H1 (cell line): ENCODE data around the gene PPFIA2. TPM values are rescaled to one million over a fixed set of nuclear protein-coding genes. Genes with fewer than 3 reads are reported as not detected.

Experiments used
- CTCF ChIA-PET: fragments of 300-600 bp; sonication (Branson Sonifier 250); formaldehyde crosslinking; loops from one replicate; lab custom pipeline; 2021; ENCODE audit not compliant: partially characterized antibody; lab: Charles Lee
- POLR2A ChIA-PET: fragments of 300-600 bp; sonication (Branson Sonifier 250); formaldehyde crosslinking; loops from one replicate; lab custom pipeline; 2021; ENCODE audit warnings: inconsistent platforms; ENCODE audit not compliant: partially characterized antibody; lab: Charles Lee
- DNase-seq, 2 experiments: peaks; one replicate each; pipeline versions ENCODE4 v3.0.0 to v3.0.0-alpha.2; 2010 to 2022; ENCODE audit warnings: low spot score in 2 of 2, low read depth in 1 of 2, mixed read lengths in 1 of 2
- FAIRE-seq: peaks from 2 replicates; lab custom pipeline; 2011; peaks lifted over from hg19 to GRCh38; lab: Jason Lieb, UNC
- H2AFZ ChIP-seq: 2 replicates; pipeline ENCODE4 v1.8.1; 2012; ENCODE audit warnings: low read length, inconsistent platforms
- H2AK5ac ChIP-seq: 2 replicates; pipeline ENCODE4 v1.6.1; 2013; ENCODE audit warnings: low read depth, low read length
- H2BK120ac ChIP-seq: replicated peaks from 2 replicates; pipeline ENCODE3; 2013; ENCODE audit warnings: low read depth, low read length, inconsistent platforms
- H2BK12ac ChIP-seq: 2 replicates; pipeline ENCODE4 v1.6.1; 2013; ENCODE audit warnings: low read depth, low read length
- H2BK15ac ChIP-seq: 2 replicates; pipeline ENCODE4 v1.6.1; 2013; ENCODE audit warnings: low read length
- H2BK20ac ChIP-seq: 2 replicates; pipeline ENCODE4 v1.6.1; 2013; ENCODE audit warnings: low read length
- H2BK5ac ChIP-seq: 2 replicates; pipeline ENCODE4 v1.6.1; 2013; ENCODE audit warnings: low read depth, low read length
- H3K14ac ChIP-seq: 2 replicates; pipeline ENCODE4 v1.6.1; 2013; ENCODE audit warnings: inconsistent platforms; ENCODE audit not compliant: insufficient read length
- H3K18ac ChIP-seq: 2 replicates; pipeline ENCODE4 v1.6.1; 2013; ENCODE audit warnings: low read length; ENCODE audit errors: extremely low read depth
- H3K23ac ChIP-seq: 2 replicates; pipeline ENCODE4 v1.6.1; 2013; ENCODE audit warnings: inconsistent platforms; ENCODE audit not compliant: insufficient read length
- H3K23me2 ChIP-seq: 2 replicates; pipeline ENCODE4 v1.6.1; 2013; ENCODE audit warnings: low read depth, low read length
- H3K27ac ChIP-seq: 2 replicates; pipeline ENCODE4 v1.6.1; 2011; ENCODE audit warnings: low read depth, low read length, inconsistent platforms
- H3K27me3 ChIP-seq, 4 experiments: replicated peaks in 1 of 4; 1 replicate in 1 of 4; 2 replicates in 3 of 4; pipeline versions ENCODE4 v1.6.1 to v1.8.1; 2011 to 2013; ENCODE audit warnings: low read length in 3 of 4, mild to moderate bottlenecking in 3 of 4, inconsistent platforms in 2 of 4, mixed read lengths in 2 of 4, moderate library complexity in 1 of 4; ENCODE audit not compliant: control insufficient read depth in 3 of 4, insufficient read depth in 3 of 4; ENCODE audit errors: extremely low read depth in 1 of 4
- H3K36me3 ChIP-seq, 4 experiments: 2 replicates each; pipeline versions ENCODE4 v1.6.1 to v1.8.1; 2011 to 2013; ENCODE audit warnings: mild to moderate bottlenecking in 4 of 4, low read length in 3 of 4, moderate library complexity in 2 of 4, control low read depth in 1 of 4, inconsistent platforms in 1 of 4; ENCODE audit not compliant: insufficient read depth in 4 of 4, control insufficient read depth in 2 of 4
- H3K4ac ChIP-seq: replicated peaks from 2 replicates; pipeline ENCODE3; 2013; ENCODE audit warnings: low read length, low read depth, mixed read lengths, inconsistent platforms; ENCODE audit not compliant: insufficient read length
- H3K4me1 ChIP-seq, 4 experiments: replicated peaks in 1 of 4; 1 replicate in 1 of 4; 2 replicates in 3 of 4; pipeline versions ENCODE4 v1.6.1 to v1.8.1; 2011 to 2013; ENCODE audit warnings: low read length in 3 of 4, inconsistent platforms in 2 of 4, mixed read lengths in 1 of 4; ENCODE audit not compliant: insufficient read depth in 4 of 4, control insufficient read depth in 3 of 4
- H3K4me2 ChIP-seq, 2 experiments: 2 replicates each; pipeline versions ENCODE4 v1.6.1 to v1.8.1; 2011 to 2013; ENCODE audit warnings: low read depth in 2 of 2, low read length in 2 of 2, control low read depth in 1 of 2, inconsistent platforms in 1 of 2, mild to moderate bottlenecking in 1 of 2; ENCODE audit not compliant: insufficient read depth in 1 of 2
- H3K4me3 ChIP-seq, 4 experiments: fragments of 200-600, 300-600 bp in 1 of 4; sonication (generic), shearing (Covaris generic), sonication (Bioruptor Twin) in 1 of 4; 2 replicates each; pipeline versions ENCODE4 v1.5.1 to v1.8.1; 2011 to 2016; ENCODE audit warnings: low read length in 4 of 4, low read depth in 3 of 4, control low read depth in 2 of 4, inconsistent platforms in 2 of 4, mild to moderate bottlenecking in 2 of 4, mixed read lengths in 1 of 4, moderate library complexity in 1 of 4; ENCODE audit not compliant: insufficient read depth in 2 of 4; ENCODE audit errors: extremely low read depth in 1 of 4
- H3K56ac ChIP-seq: replicated peaks from 2 replicates; pipeline ENCODE3; 2013; ENCODE audit warnings: low read depth, mild to moderate bottlenecking, mixed read lengths, low read length, inconsistent platforms; ENCODE audit not compliant: insufficient read length
- H3K79me1 ChIP-seq: 2 replicates; pipeline ENCODE4 v1.6.1; 2013; ENCODE audit warnings: low read depth, low read length, control low read depth
- H3K79me2 ChIP-seq, 2 experiments: 2 replicates each; pipeline versions ENCODE4 v1.6.1 to v1.8.1; 2012 to 2013; ENCODE audit warnings: low read length in 2 of 2, mild to moderate bottlenecking in 2 of 2, inconsistent platforms in 1 of 2; ENCODE audit not compliant: insufficient read depth in 2 of 2, control insufficient read depth in 1 of 2
- H3K9ac ChIP-seq, 4 experiments: replicated peaks in 1 of 4; 1 replicate in 1 of 4; 2 replicates in 3 of 4; pipeline versions ENCODE4 v1.6.1 to v1.8.1; 2011 to 2013; ENCODE audit warnings: low read depth in 3 of 4, low read length in 3 of 4, control low read depth in 2 of 4, mild to moderate bottlenecking in 2 of 4, moderate library complexity in 2 of 4, inconsistent platforms in 1 of 4; ENCODE audit errors: extremely low read depth in 1 of 4
- H3K9me3 ChIP-seq, 2 experiments: 2 replicates each; pipeline versions ENCODE4 v1.6.1 to v1.8.1; 2012 to 2013; ENCODE audit warnings: mild to moderate bottlenecking in 2 of 2, moderate library complexity in 2 of 2, control low read depth in 1 of 2, inconsistent platforms in 1 of 2, low read depth in 1 of 2, low read length in 1 of 2, mixed read lengths in 1 of 2; ENCODE audit not compliant: insufficient read depth in 2 of 2
- H4K20me1 ChIP-seq, 2 experiments: replicated peaks in 1 of 2; 2 replicates each; pipeline versions ENCODE3 to v1.8.1; 2011 to 2013; ENCODE audit warnings: inconsistent platforms in 2 of 2, low read length in 2 of 2, mild to moderate bottlenecking in 1 of 2; ENCODE audit not compliant: insufficient read depth in 2 of 2, control insufficient read depth in 1 of 2
- H4K5ac ChIP-seq: 2 replicates; pipeline ENCODE4 v1.6.1; 2013; ENCODE audit warnings: low read length, low read depth, mixed read lengths, inconsistent platforms; ENCODE audit not compliant: insufficient read length
- H4K8ac ChIP-seq: 2 replicates; pipeline ENCODE4 v1.8.0; 2013; ENCODE audit warnings: mild to moderate bottlenecking, moderate library complexity, low read length, inconsistent platforms; ENCODE audit not compliant: insufficient read depth; ENCODE audit errors: extremely low read depth
- H4K91ac ChIP-seq: replicated peaks from 2 replicates; pipeline ENCODE3; 2013; ENCODE audit warnings: low read length, mixed read lengths, inconsistent platforms; ENCODE audit not compliant: insufficient read length
- EZH2 ChIP-seq: fragments of 200-600 bp; sonication (generic); IDR thresholded peaks from 2 replicates; pipeline ENCODE4 v1.7.1; 2012; ENCODE audit warnings: low read depth, mild to moderate bottlenecking, moderate library complexity, low read length, inconsistent platforms; ENCODE audit not compliant: severe bottlenecking
- GTF2F1 ChIP-seq: IDR thresholded peaks from 2 replicates; pipeline ENCODE4 v1.6.1; 2012; ENCODE audit warnings: low read depth, low read length, improper control_type of control experiment, borderline replicate concordance
- KDM5A ChIP-seq: fragments of 200-600 bp; IDR thresholded peaks from 2 replicates; pipeline ENCODE4 v1.7.1; 2012; ENCODE audit warnings: mild to moderate bottlenecking, low read length, inconsistent platforms, mixed read lengths
- MAX ChIP-seq: IDR thresholded peaks from 2 replicates; pipeline ENCODE4 v1.6.1; 2012; ENCODE audit warnings: inconsistent platforms
- POU5F1 ChIP-seq: IDR thresholded peaks from 2 replicates; pipeline ENCODE4 v1.6.1; 2011; ENCODE audit warnings: low read depth, mild to moderate bottlenecking, low read length, moderate library complexity
- RXRA ChIP-seq: IDR thresholded peaks from 2 replicates; pipeline ENCODE4 v1.6.1; 2011; ENCODE audit warnings: low read depth, mild to moderate bottlenecking, low read length, moderate library complexity; ENCODE audit not compliant: insufficient read depth
- TAF1 ChIP-seq: IDR thresholded peaks from 2 replicates; pipeline ENCODE4 v1.6.1; 2011; ENCODE audit warnings: mild to moderate bottlenecking, low read depth, low read length
- TBP ChIP-seq: IDR thresholded peaks from 2 replicates; pipeline ENCODE4 v1.6.1; 2011; ENCODE audit warnings: low read depth, low read length, improper control_type of control experiment
- WGBS, 2 experiments: shearing (Covaris generic) in 1 of 2; methylation state at CpG; one replicate each; pipeline versions ENCODE4 v1.1.6 to v1.1.7; 2013 to 2015; ENCODE audit warnings: low lambda C conversion rate in 2 of 2, mixed read lengths in 2 of 2, inconsistent platforms in 1 of 2, low coverage in 1 of 2, missing lambda C conversion rate in 1 of 2; ENCODE audit not compliant: insufficient replicate concordance in 2 of 2, insufficient coverage in 1 of 2, insufficient read length in 1 of 2; ENCODE audit errors: extremely low coverage in 1 of 2, missing lambda C conversion rate in 1 of 2; 5-methylcytosine and 5-hydroxymethylcytosine counted together
- long read RNA-seq, 2 experiments: library from RNA in 1 of 2; library from capped mRNA in 1 of 2; stranded (forward); transcript quantifications; one replicate each; pipeline ENCODE4 v2.0.0, GENCODE V29; 2021; ENCODE audit warnings: inconsistent platforms in 1 of 2
- polyA minus RNA-seq, 3 experiments: library from RNA; depleted of rRNA, polyadenylated mRNA; stranded (reverse); fragments of >200 nt; gene quantifications; 1 replicate in 2 of 3; 2 replicates in 1 of 3; pipeline ENCODE4 v1.2.3, GENCODE V29; 2011
- polyA plus RNA-seq, 7 experiments: library from polyadenylated mRNA; depleted of rRNA in 3 of 7; stranded (reverse) in 5 of 7; unstranded in 2 of 7; fragments of >200 nt in 5 of 7; fragments of 200-250 nt in 2 of 7; gene quantifications; 1 replicate in 5 of 7; 2 replicates in 1 of 7; 4 replicates in 1 of 7; pipeline versions ENCODE4 v1.2.1 to v1.2.3, GENCODE V29; 2011 to 2013; ENCODE audit warnings: missing spikeins in 2 of 7, mixed read lengths in 2 of 7
- total RNA-seq: library from RNA; stranded (reverse); fragmentation: NEBNext Ultra II Directional; extraction: Animal tissue kit (Norgen Biotek cat#: 25700); gene quantifications from 2 replicates; pipeline ENCODE4 v1.2.1, GENCODE V29; 2021

Gene PPFIA2
- 1.8 and 3.3 TPM in 2 replicates for total RNA-seq
- 0.72 and 1.2 TPM in 2 replicates for polyA plus RNA-seq (2011; rRNA removed)
- 0.80 TPM for polyA plus RNA-seq (2011; cell fraction: cytosol; rRNA removed)
- 2.6 TPM for polyA plus RNA-seq (2011; cell fraction: nucleus; rRNA removed)
- polyA plus RNA-seq (2012, experiment 1 of 2): 1.1 to 3.6 TPM (median 1.8 TPM) in 4 replicates
- not detected for polyA plus RNA-seq (2012, experiment 2 of 2)
- polyA plus RNA-seq (2013, experiment 1 of 2): 1.4 TPM
- polyA plus RNA-seq (2013, experiment 2 of 2): 0.40 TPM
- polyA minus RNA-seq (2011; rRNA and poly(A)+ RNA removed): 7.4 and 9.6 TPM in 2 replicates
- polyA minus RNA-seq (2011; cell fraction: cytosol; rRNA and poly(A)+ RNA removed): not detected
- polyA minus RNA-seq (2011; cell fraction: nucleus; rRNA and poly(A)+ RNA removed): 12.9 TPM
- long read RNA-seq, experiment 1: 0 reads
- long read RNA-seq, experiment 2: 0 reads

GRCh38 chr12:81759190-81760051, at the start of gene PPFIA2:
PPFIA2 (minus strand) TSS chr12:81759350.
- H3K4ac ChIP-seq: no peak within 1 kb of the TSS
- ChIA-PET CTCF (interaction anchor here (0.6 to 1.0 kb wide), 3 partner anchors 42 to 129 kb away, joined by 3 read pairs; no protein-coding TSS in a partner anchor), POLR2A (no interaction called here)
- no peak within 1 kb of the TSS; a peak in 1 of 7 replicates for H3K9ac ChIP-seq
- H3K23me2 ChIP-seq: peaks cover 12% of the 10 kb centered on the region; the same call in 1 of the 2 replicates
- no peak within 1 kb of the TSS for H2BK120ac ChIP-seq
- FAIRE-seq: no peak
- WGBS, 2 experiments: 13% methylated on average over 19 of the region's 34 CpGs; no CpG with 5 or more reads in 1 of the 2 experiments
- peak; percentile 29 to 60 for DNase-seq
- peaks cover 0 to 4% (median 2%) of the 10 kb centered on the region in 4 experiments; a peak in 3 of 7 replicates for H3K4me1 ChIP-seq
- H3K27me3 ChIP-seq: peaks cover 6 to 19% (median 16%) of the 10 kb centered on the region in 4 experiments
- H3K23ac ChIP-seq: no peak within 1 kb of the TSS
- no peak within 1 kb of the TSS for H3K14ac ChIP-seq
- peak within 1 kb of the TSS; percentile 75; the same call in 1 of the 2 replicates for H2BK12ac ChIP-seq
- no peak within 1 kb of the TSS for H2AK5ac ChIP-seq
- H3K79me2 ChIP-seq: no peaks in the 10 kb centered on the region
- H4K8ac ChIP-seq: no peak within 1 kb of the TSS
- H3K36me3 ChIP-seq: no peaks in the 10 kb centered on the region
- H3K4me2 ChIP-seq: peak within 1 kb of the TSS; percentile 86 to 92
- H4K5ac ChIP-seq: no peak within 1 kb of the TSS
- peak within 1 kb of the TSS; percentile 86; the same call in 1 of the 2 replicates for H2AFZ ChIP-seq
- H3K4me3 ChIP-seq: peak within 1 kb of the TSS; percentile 62 to 84 (median 70)
- no peak within 1 kb of the TSS for H3K27ac ChIP-seq
- H3K79me1 ChIP-seq: no peaks in the 10 kb centered on the region
- no peak within 1 kb of the TSS for H4K91ac ChIP-seq
- H3K9me3 ChIP-seq: no peaks in the 10 kb centered on the region
- no peak within 1 kb of the TSS; the same call in 1 of the 2 replicates for H2BK15ac ChIP-seq
- H4K20me1 ChIP-seq: no peaks in the 10 kb centered on the region
- H2BK5ac ChIP-seq: no peak within 1 kb of the TSS
- no peak within 1 kb of the TSS for H3K56ac ChIP-seq
- no peak within 1 kb of the TSS for H2BK20ac ChIP-seq
- H3K18ac ChIP-seq: no peak within 1 kb of the TSS
- TF ChIP-seq EZH2: peak; percentile 41
- TF ChIP-seq MAX: peak; percentile 81
- no peak for TF ChIP-seq POU5F1
- no peak for TF ChIP-seq KDM5A
- no peak for TF ChIP-seq TBP
- no peak for TF ChIP-seq RXRA
- TF ChIP-seq TAF1: peak; percentile 44; the same call in 1 of the 2 replicates
- TF ChIP-seq GTF2F1: no peak
